B cell (primary cell): ENCODE measurements around the gene DYNC2H1. TPM values are rescaled to one million over a fixed set of nuclear protein-coding genes. Genes with fewer than 3 reads are reported as not detected.

ENCODE experiments used
- ATAC-seq: fragments of 200-7000 bp; cut with Tn5 transposase; one replicate; pipeline ENCODE4 v1.10.0; 2021; ENCODE audit warnings: low read depth, mild to moderate bottlenecking, moderate number of reproducible peaks, moderate library complexity
- CTCF ChIA-PET: fragments of 350-600 bp; sonication (Branson Sonifier 250); formaldehyde crosslinking; loops from one replicate; lab custom pipeline; 2021; ENCODE audit warnings: antibody characterized with exemption, inconsistent platforms; lab: Charles Lee
- POLR2A ChIA-PET: fragments of 350-600 bp; sonication (Branson Sonifier 250); formaldehyde crosslinking; loops from one replicate; lab custom pipeline; 2021; ENCODE audit warnings: antibody characterized with exemption; lab: Charles Lee
- DNase-seq: peaks from one replicate; pipeline ENCODE4 v3.0.0; 2013
- H2AFZ ChIP-seq: 2 replicates; pipeline ENCODE4 v1.6.1; 2012; ENCODE audit warnings: mild to moderate bottlenecking, low read depth, low read length; ENCODE audit not compliant: insufficient read depth, poor library complexity, severe bottlenecking
- H3K27ac ChIP-seq, 2 donors: 1 replicate in 1 of 2; 2 replicates in 1 of 2; pipeline ENCODE4 v1.5.1; 2012 to 2013; ENCODE audit warnings: low read length in 2 of 2, mild to moderate bottlenecking in 2 of 2, moderate library complexity in 1 of 2
- H3K27me3 ChIP-seq, 4 experiments: fragments of 200-600 bp in 1 of 4; sonication (generic) in 1 of 4; replicated peaks in 1 of 4; 1 replicate in 2 of 4; 2 replicates in 2 of 4; pipeline versions ENCODE4 v1.6.1 to v1.7.0; 2013 to 2016; ENCODE audit warnings: low read length in 3 of 4, mild to moderate bottlenecking in 2 of 4, mixed read lengths in 1 of 4, moderate library complexity in 1 of 4; ENCODE audit not compliant: insufficient read depth in 4 of 4, control insufficient read depth in 3 of 4; ENCODE audit errors: control extremely low read depth in 1 of 4
- H3K36me3 ChIP-seq, 2 experiments: replicated peaks in 1 of 2; 1 replicate in 1 of 2; 2 replicates in 1 of 2; pipeline versions ENCODE4 v1.6.1 to v1.7.1; 2013; ENCODE audit warnings: low read length in 1 of 2; ENCODE audit not compliant: insufficient read depth in 2 of 2, control insufficient read depth in 1 of 2; ENCODE audit errors: control extremely low read depth in 1 of 2, extremely low read depth in 1 of 2
- H3K4me1 ChIP-seq, 2 donors: fragments of 200-600 bp in 1 of 2; sonication (generic) in 1 of 2; 1 replicate in 1 of 2; 2 replicates in 1 of 2; pipeline versions ENCODE4 v1.5.1 to v1.6.1; 2013 to 2017; ENCODE audit warnings: low read length in 2 of 2; ENCODE audit not compliant: control insufficient read depth in 2 of 2, insufficient read depth in 2 of 2
- H3K4me2 ChIP-seq: replicated peaks from 2 replicates; pipeline ENCODE3; 2012; ENCODE audit warnings: mild to moderate bottlenecking, low read depth, low read length; ENCODE audit not compliant: poor library complexity, severe bottlenecking
- H3K4me3 ChIP-seq, 5 experiments: fragments of 200-600 bp in 1 of 5; sonication (generic) in 1 of 5; 1 replicate in 3 of 5; 2 replicates in 2 of 5; pipeline versions ENCODE4 v1.5.1 to v1.7.0; 2011 to 2016; ENCODE audit warnings: low read length in 4 of 5, mild to moderate bottlenecking in 4 of 5, low read depth in 2 of 5, control low read depth in 1 of 5, moderate library complexity in 1 of 5; ENCODE audit not compliant: insufficient read depth in 1 of 5; ENCODE audit errors: control extremely low read depth in 1 of 5, extremely low read depth in 1 of 5
- H3K79me2 ChIP-seq: fragments of 200-600 bp; sonication (generic); one replicate; pipeline ENCODE4 v1.6.0; 2016; ENCODE audit warnings: low read length; ENCODE audit not compliant: control insufficient read depth, insufficient read depth
- H3K9ac ChIP-seq: fragments of 200-600 bp; sonication (generic); 2 replicates; pipeline ENCODE4 v1.6.1; 2017; ENCODE audit warnings: mild to moderate bottlenecking, low read length, moderate library complexity
- H3K9me3 ChIP-seq, 3 donors: one replicate each; pipeline versions ENCODE4 v1.6.1 to v1.7.1; 2013; ENCODE audit warnings: low read length in 2 of 3; ENCODE audit not compliant: control insufficient read depth in 2 of 3, insufficient read depth in 1 of 3; ENCODE audit errors: control extremely low read depth in 1 of 3
- H4K20me1 ChIP-seq: 2 replicates; pipeline ENCODE4 v1.6.0; 2012; ENCODE audit warnings: mild to moderate bottlenecking, low read length; ENCODE audit not compliant: insufficient read depth, control insufficient read depth, poor library complexity, severe bottlenecking
- H3K27ac Mint-ChIP-seq: one replicate; pipeline ENCODE4 v1.8.0; 2021; ENCODE audit warnings: mixed read lengths
- H3K27me3 Mint-ChIP-seq: one replicate; pipeline ENCODE4 v1.8.0; 2021; ENCODE audit warnings: mixed read lengths
- H3K4me1 Mint-ChIP-seq: one replicate; pipeline ENCODE4 v1.8.0; 2021; ENCODE audit warnings: mixed read lengths
- H3K4me3 Mint-ChIP-seq: one replicate; pipeline ENCODE4 v1.8.0; 2021; ENCODE audit warnings: mixed read lengths
- H3K9me3 Mint-ChIP-seq: one replicate; pipeline ENCODE4 v1.8.0; 2022; ENCODE audit warnings: mixed read lengths; ENCODE audit not compliant: insufficient read depth
- EZH2 ChIP-seq: IDR thresholded peaks from 2 replicates; pipeline ENCODE4 v1.6.1; 2012; ENCODE audit warnings: borderline replicate concordance, low read depth, mild to moderate bottlenecking, moderate library complexity, low read length; ENCODE audit not compliant: insufficient read depth, poor library complexity, severe bottlenecking
- WGBS: methylation state at CpG from one replicate; pipeline ENCODE4 v1.1.5; 2013; ENCODE audit warnings: missing lambda C conversion rate; ENCODE audit not compliant: insufficient coverage; 5-methylcytosine and 5-hydroxymethylcytosine counted together
- intact Hi-C: fragments of 100-400 bp; cut with micrococcal nuclease; formaldehyde crosslinking; loops from one replicate; pipeline ENCODE4 v1.10.0; 2022
- polyA plus RNA-seq: library from polyadenylated mRNA; depleted of rRNA; stranded (reverse); fragments of >200 nt; gene quantifications from 2 replicates; pipeline ENCODE4 v1.2.3, GENCODE V29; 2012
- total RNA-seq, 2 donors: library from RNA; stranded (reverse); fragments of 120-200 nt in 1 of 2; gene quantifications; 1 replicate in 1 of 2; 2 replicates in 1 of 2; pipeline versions ENCODE4 v1.2.3 to v1.2.4, GENCODE V29; 2013 to 2022
- TF ChIP-seq, protein P1 (sequence below): fragments of 200-600 bp; IDR thresholded peaks from one replicate; pipeline ENCODE4 v1.8.0; 2022; ENCODE audit warnings: antibody characterized with exemption, mild to moderate bottlenecking

Gene DYNC2H1
- total and polyA plus RNA-seq, 2 donors (not counting 1 experiment from before 2014, with no cell fraction given): 0.92 to 7.8 TPM

DNA sequence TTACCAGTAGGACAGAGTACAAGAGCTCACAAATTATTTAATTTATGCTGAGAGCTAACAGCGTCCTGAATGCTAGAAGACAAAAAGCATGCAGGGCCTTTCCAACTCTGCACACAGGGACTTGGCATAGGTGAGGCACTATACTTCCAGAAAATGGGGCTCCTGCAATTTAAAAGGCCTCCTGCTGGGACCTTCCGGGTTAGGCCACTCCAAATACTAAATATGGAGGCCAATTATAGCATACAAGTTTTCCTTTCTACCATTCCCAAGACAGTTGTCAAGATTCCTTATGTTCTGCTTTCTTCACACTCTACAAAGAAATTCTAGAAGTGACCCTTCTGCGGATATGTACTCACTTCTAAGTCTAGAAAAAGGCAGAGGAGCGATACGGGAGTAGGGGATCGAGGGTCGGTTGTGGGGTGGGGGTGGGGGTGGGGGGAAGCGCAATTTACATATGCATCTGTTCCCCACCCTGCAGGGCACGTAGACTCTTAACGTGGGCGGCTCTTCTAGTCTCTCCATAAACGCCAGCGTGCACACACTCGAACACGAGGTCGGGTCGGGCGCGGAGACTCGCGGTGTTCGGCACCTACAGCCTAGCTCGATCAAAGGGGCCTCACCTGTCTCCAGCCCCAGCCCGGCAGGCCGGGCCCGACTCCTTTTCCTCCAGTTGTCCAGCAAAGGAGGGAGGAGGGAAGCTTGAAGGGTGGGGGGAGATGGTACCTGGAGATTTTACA lies 18.0 kb upstream of the DYNC2H1 start:
- intact Hi-C loops: no loop called here
- peaks cover 28% of the 10 kb centered on the region for H3K4me1 Mint-ChIP-seq
- Histone ChIP-seq H3K27ac (peak overlapping the region; percentile 82 to 89), H2AFZ (peak overlapping the region; percentile 92), H3K36me3 (peaks cover 4 to 7% of the 10 kb centered on the region in 2 experiments), H3K4me1 (peaks cover 14 to 15% of the 10 kb centered on the region in 2 donors), H3K4me2 (peak overlapping the region; percentile 79), H3K4me3 (peak overlapping the region; percentile 79 to 96 (median 92)), H3K9ac (peak overlapping the region; percentile 86), H3K27me3 (peaks cover 0 to 21% (median 12%) of the 10 kb centered on the region in 4 experiments), H3K9me3 (no peaks in the 10 kb centered on the region), H4K20me1 (peaks cover 4% of the 10 kb centered on the region), H3K79me2 (peaks cover 52% of the 10 kb centered on the region)
- CTCF ChIA-PET: interaction anchor here (1.2 to 3.5 kb wide), 4 partner anchors 16 to 1177 kb away, joined by 3 to 25 read pairs (median 4); partner anchors contain the start of genes CEP126 and DYNC2H1
- TF ChIP-seq EZH2: no peak
- TF ChIP-seq, protein P1, sequence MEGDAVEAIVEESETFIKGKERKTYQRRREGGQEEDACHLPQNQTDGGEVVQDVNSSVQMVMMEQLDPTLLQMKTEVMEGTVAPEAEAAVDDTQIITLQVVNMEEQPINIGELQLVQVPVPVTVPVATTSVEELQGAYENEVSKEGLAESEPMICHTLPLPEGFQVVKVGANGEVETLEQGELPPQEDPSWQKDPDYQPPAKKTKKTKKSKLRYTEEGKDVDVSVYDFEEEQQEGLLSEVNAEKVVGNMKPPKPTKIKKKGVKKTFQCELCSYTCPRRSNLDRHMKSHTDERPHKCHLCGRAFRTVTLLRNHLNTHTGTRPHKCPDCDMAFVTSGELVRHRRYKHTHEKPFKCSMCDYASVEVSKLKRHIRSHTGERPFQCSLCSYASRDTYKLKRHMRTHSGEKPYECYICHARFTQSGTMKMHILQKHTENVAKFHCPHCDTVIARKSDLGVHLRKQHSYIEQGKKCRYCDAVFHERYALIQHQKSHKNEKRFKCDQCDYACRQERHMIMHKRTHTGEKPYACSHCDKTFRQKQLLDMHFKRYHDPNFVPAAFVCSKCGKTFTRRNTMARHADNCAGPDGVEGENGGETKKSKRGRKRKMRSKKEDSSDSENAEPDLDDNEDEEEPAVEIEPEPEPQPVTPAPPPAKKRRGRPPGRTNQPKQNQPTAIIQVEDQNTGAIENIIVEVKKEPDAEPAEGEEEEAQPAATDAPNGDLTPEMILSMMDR: no peak
- DNase-seq: peak; percentile 16
- peak overlapping the region; percentile 88 for H3K27ac Mint-ChIP-seq
- ATAC-seq: peak; percentile 7
- POLR2A ChIA-PET: interaction anchor here (0.9 kb wide), 1 partner anchor 9 kb away, joined by 3 read pairs; no protein-coding TSS in a partner anchor
- H3K27me3 Mint-ChIP-seq: peaks cover 32% of the 10 kb centered on the region
- WGBS: under 1% methylated on average over 23 of the region's 26 CpGs
- H3K4me3 Mint-ChIP-seq: peak overlapping the region; percentile 92
- no peaks in the 10 kb centered on the region for H3K9me3 Mint-ChIP-seq
